GM21825 (cell line): ENCODE results near the gene PTPRQ.
"Not testable (repeated sequence)": the region's sequence is repeated elsewhere in the genome, so short reads cannot be mapped to it uniquely, and the experiment has no call there.

Experiments used
- ATAC-seq: cut with Tn5 transposase; IDR thresholded peaks from one replicate; pipeline ENCODE4 v1.9.1; 2021; ENCODE audit warnings: mild to moderate bottlenecking, moderate library complexity; ENCODE audit not compliant: unreplicated experiment

Gene PTPRQ

DNA sequence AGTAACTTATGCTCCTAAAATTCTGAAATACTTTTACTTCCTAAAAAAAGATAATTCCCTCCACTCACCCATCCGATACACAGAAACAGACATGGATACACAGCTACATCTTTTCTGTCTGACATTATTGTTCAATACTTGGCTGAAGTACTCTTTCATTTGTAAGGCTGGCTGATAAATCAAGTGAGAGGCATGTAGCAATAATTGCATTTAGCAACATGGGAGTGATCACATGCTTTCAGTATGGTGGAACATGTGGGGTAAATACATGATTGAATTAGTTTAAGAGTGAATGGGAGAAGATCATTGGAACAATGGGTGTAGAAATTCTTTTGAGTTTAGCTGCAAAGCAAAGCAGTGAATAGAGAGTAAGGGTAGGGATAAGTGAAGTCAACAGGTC lies 25.6 kb downstream of the PTPRQ start:
- no peak for ATAC-seq

DNA sequence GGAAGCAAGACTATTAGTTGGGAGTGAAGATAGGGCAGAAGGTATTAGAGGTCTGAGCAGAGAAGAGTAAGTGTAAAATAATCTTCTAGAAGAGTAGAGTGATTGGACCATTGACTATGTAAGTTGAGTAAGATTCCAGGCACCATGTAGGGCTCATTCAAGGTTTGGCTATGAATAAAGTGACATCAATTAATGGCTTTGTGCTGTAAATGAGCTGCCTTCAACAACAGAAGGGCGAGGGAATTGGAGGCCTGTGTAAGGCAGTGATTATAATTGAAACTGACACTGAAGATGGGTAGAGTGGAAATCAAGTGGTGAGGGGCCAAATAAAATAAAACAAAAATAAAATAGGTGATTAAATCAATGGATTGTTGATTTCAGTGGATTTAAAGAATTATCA lies 26.4 kb downstream of the PTPRQ start:
- ATAC-seq, result no peak

DNA sequence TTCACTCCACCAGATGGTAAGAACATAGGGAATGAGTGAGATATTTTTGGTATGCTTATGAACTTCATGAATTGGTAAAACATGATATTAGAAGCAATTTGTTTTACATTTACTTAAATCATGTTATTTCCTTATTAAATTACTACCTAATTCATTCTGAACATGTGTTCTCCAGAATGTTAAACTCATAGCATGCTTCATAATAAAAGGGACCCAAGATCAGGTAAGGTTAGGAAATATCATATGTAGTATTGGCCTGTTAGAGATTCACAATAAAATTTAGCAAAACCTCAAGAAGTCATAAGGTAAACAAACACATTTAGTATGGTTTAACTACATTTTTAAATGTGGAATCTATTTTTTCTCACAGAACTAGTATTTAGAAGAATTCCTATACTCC lies 28.2 kb downstream of the PTPRQ start:
- ATAC-seq, result no peak

DNA sequence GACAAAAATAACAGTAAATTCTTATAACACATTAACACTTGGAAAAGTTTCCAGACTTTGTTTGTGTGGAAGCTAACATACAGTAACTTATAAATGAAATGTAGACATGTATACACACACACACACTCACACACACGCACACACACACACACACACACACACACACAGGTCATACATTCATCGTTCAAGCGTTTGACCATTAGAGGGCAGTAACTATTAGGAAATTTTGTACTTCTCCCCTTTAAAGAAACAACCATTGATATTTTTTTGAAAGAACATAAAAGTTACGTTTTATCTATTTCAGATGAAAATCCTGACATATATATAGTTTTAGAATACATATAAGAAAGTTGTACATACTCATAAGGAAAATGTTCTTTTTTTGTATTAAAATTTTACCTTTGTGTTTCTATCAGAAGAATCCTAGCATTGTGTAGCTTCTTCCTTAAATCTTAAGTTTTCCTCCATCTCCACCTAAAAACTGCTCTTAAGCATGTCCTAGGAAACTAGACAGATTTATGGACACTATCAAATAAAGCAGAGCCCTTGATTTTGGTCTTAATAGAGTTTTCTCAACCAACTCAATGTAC lies 29.0 kb downstream of the PTPRQ start:
- no peak for ATAC-seq

DNA sequence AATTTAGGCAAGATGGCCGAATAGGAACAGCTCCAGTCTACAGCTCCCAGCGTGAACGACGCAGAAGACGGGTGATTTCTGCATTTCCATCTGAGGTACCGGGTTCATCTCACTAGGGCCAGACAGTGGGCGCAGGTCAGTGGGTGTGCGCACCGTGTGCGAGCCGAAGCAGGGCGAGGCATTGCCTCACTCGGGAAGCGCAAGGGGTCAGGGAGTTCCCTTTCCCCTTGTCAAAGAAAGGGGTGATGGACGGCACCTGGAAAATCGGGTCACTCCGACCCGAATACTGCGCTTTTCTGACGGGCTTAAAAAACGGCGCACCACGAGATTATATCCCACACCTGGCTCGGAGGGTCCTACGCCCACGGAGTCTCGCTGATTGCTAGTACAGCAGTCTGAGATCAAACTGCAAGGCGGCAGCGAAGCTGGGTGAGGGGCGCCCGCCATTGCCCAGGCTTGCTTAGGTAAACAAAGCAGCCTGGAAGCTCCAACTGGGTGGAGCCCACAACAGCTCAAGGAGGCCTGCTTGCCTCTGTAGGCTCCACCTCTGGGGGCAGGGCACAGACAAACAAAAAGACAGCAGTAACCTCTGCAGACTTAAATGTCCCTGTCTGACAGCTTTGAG lies 33.6 kb downstream of the PTPRQ start:
- not testable (repeated sequence) for ATAC-seq

GRCh38 chr12:80484746-80485145 lies 40.7 kb downstream of the PTPRQ start:
- ATAC-seq, result no peak

- ATAC-seq, result no peak
Observed at GRCh38 chr12:80485222-80485987, 41.4 kb downstream of the PTPRQ start.

DNA sequence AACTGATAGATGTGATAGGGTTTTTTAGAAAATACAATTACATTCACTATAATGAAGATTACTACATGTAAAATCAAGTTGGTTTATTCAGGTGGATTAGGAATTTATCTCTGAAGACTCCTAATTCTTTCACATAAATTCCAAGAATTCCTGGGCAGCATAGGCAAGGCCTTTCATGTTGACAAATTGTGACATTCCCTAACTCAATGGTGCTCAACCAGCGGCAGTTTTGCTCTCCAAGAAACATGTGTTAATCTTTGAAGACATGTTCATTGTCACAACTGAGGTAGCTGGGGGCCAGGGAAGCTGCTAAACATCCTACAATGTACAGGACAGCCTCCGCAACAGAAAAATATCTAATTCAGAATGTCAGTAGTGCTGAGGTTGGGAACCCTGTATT lies 46.3 kb downstream of the PTPRQ start:
- ATAC-seq, result no peak

DNA sequence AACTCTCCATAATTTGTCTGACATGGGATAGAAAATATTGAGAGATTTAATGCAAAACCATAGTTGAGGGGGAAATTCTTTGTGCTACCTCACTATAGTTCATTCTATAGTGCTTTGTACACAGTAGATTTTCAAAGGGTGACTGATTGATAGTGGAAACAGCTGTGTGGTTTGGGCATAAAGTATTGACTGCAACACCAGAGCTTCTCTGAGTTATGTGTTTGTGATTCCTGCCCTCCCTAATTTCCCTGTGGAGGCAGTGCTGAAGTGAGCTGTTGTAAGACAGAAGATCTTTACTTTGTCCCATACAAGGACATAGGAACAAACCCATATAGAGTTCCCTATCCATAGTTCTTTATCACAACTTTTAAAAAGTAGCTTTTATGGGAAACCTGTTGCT lies 47.1 kb downstream of the PTPRQ start:
- no peak for ATAC-seq

- no peak for ATAC-seq
Observed at GRCh38 chr12:80493466-80493865, 49.4 kb downstream of the PTPRQ start.

DNA sequence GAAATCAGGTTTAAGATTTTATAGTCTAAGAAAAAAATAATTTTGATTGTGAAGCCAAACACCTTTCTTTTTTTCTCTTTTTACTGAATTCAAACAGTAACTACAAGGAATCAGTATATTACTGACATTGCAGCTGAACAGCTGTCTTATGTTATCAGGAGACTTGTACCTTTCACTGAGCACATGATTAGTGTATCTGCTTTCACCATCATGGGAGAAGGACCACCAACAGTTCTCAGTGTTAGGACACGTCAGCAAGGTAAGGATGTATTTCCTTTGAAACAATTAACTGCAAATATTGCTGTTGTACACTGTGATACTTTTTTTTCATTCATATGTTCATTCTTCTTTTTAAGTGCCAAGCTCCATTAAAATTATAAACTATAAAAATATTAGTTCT lies 50.8 kb downstream of the PTPRQ start:
- ATAC-seq, result no peak

DNA sequence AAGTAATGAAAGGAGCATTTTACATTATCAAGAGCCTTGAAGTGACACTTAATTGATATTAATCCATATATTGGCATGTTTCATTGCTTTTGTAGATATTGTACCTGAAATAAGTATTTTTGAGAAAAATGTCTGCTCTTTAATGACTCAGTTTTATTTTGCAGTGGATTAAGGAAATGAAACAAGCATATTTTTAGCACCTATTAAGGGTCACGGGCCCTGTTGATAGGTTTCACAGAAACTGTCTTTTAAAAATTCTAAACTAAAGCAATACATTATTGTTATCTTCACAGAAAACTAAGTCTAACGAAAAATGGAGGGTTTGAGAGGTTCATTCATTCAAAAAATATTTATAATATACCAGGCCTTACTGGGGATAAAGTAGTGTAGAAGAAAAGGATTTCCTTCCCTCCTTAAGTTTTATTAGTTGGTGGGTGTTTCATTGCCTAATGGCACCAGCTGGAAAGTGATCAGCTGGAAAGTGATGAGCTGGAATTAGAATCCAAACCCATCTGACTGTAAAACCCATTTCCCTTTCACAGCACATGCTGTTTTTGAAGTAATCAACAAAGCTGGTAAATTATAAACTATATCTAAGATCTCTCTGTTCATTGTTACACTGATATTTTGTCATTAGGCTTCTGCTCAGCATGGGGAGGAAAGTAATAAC lies 54.2 kb downstream of the PTPRQ start:
- no peak for ATAC-seq

DNA sequence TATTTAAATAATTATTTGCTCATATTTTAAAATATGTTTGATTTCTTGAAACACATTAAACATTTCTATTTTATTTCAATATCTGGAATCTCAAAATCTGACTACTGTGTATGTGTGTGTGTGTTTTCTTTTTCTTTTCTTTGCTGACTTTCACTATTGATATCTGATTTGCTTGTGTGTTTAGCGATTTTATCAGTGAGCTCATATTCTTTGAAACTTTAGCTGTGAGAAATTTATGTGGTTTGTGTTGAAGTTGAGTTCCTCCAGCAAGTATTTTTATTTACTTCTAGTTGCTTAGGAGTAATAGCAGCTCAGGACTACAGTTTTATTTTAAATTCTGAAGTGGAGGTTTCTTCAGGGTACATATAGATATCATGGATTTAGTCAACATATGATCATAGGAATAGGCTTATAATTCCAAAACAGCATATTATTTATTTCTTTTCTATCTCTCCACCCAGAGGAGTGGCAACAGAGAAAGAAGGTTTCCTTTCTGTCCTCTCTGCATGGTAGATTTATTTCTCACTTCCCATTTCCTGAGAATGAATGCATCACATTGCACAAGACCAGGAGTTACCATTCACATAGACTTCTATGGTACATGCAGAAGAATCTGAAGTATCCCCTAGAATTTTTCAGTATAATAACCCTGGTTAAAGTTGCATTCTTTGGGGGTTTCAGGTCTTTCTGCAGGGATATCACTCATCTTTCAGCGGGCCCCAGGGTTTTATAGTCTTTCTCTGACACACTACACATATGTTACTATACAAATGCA lies 60.5 kb downstream of the PTPRQ start:
- no peak for ATAC-seq

- ATAC-seq, result no peak
Observed at GRCh38 chr12:80509781-80510556, 65.9 kb downstream of the PTPRQ start.

GRCh38 chr12:80512781-80513180 lies 68.7 kb downstream of the PTPRQ start:
- ATAC-seq, result no peak

DNA sequence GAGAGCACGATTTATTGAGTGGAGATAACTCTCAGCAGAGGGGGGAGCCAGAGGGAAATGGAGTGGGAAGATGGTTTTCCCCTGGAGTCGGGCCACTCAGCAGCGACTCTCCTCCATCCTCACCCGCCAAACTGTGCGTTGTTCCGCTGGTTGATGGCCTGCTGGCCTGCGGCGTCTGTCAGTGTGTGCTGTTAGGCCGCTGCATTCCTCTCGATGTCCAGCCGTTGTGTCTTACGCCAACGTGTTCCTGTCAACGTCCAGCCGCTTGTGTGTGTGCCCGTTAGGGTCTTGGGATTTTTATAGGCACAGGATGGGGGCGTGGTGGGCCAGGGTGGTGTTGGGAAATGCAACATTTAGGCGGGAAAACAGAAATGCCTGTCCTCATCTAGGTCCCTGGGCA lies 69.2 kb downstream of the PTPRQ start:
- no peak for ATAC-seq

GRCh38 chr12:80517655-80518054 lies 73.6 kb downstream of the PTPRQ start:
- ATAC-seq, result no peak

- no peak for ATAC-seq
Observed at GRCh38 chr12:80531646-80532045, 87.6 kb downstream of the PTPRQ start.

- ATAC-seq, result no peak
Observed at GRCh38 chr12:80539029-80539428, 95.0 kb downstream of the PTPRQ start.

DNA sequence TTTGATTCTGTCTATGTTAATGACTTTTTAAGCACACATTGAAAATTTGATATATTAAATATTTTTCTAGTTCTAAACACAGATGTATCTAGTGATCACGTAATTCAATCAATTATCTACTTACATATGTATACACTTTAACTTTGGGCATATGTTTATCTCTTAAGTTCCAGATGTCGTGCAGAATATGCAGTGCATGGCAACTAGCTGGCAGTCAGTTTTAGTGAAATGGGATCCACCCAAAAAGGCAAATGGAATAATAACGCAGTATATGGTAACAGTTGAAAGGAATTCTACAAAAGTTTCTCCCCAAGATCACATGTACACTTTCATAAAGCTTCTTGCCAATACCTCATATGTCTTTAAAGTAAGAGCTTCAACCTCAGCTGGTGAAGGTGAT lies 105.3 kb downstream of the PTPRQ start:
- ATAC-seq, result no peak
